SU-DHL-6 (cell line): ENCODE data around the gene NPDC1.

Experiments used
- H2AFZ ChIP-seq: fragments of 200-600 bp; sonication (generic); 2 replicates; pipeline ENCODE4 v1.6.1; 2014; ENCODE audit warnings: low read depth, mild to moderate bottlenecking, moderate library complexity, mixed read lengths, antibody characterized with exemption, low read length; ENCODE audit not compliant: severe bottlenecking
- H3F3A ChIP-seq: fragments of 200-600 bp; shearing (Covaris generic); 2 replicates; pipeline ENCODE4 v1.6.0; 2016; ENCODE audit warnings: antibody characterized with exemption, mild to moderate bottlenecking; ENCODE audit not compliant: insufficient read depth
- H3K27ac ChIP-seq: fragments of 200-600 bp; sonication (generic); 2 replicates; pipeline ENCODE4 v1.5.1; 2016; ENCODE audit warnings: low read depth, mild to moderate bottlenecking, low read length, moderate library complexity, mixed read lengths
- H3K27me3 ChIP-seq: fragments of 200-600 bp; sonication (generic), shearing (Covaris generic); 2 replicates; pipeline ENCODE4 v1.6.0; 2014; ENCODE audit warnings: mild to moderate bottlenecking, low read length
- H3K36me3 ChIP-seq: fragments of 200-600 bp; sonication (generic); 2 replicates; pipeline ENCODE4 v1.6.1; 2014; ENCODE audit warnings: mild to moderate bottlenecking, low read length, mixed read lengths
- H3K4me2 ChIP-seq: fragments of 300-600, 200-600 bp; shearing (Covaris generic), sonication (generic); 2 replicates; pipeline ENCODE4 v1.6.0; 2014; ENCODE audit warnings: low read length, low read depth, mild to moderate bottlenecking; ENCODE audit not compliant: poor library complexity, severe bottlenecking
- H3K4me3 ChIP-seq: fragments of 200-600 bp; sonication (generic); 2 replicates; pipeline ENCODE4 v1.5.1; 2014; ENCODE audit warnings: antibody characterized with exemption, low read length, mild to moderate bottlenecking, mixed read lengths; ENCODE audit not compliant: insufficient read depth, poor library complexity, severe bottlenecking
- H3K79me2 ChIP-seq: fragments of 200-600 bp; sonication (generic); 2 replicates; pipeline ENCODE4 v1.6.1; 2014; ENCODE audit warnings: mild to moderate bottlenecking, low read length, moderate library complexity; ENCODE audit not compliant: insufficient read depth
- H3K9ac ChIP-seq: fragments of 200-600 bp; sonication (generic); 2 replicates; pipeline ENCODE4 v1.7.0; 2014; ENCODE audit warnings: mild to moderate bottlenecking, low read length
- H3K9me2 ChIP-seq: fragments of 200-600 bp; sonication (generic); replicated peaks from 2 replicates; pipeline ENCODE4 v1.6.1; 2014; ENCODE audit warnings: low read length; ENCODE audit not compliant: insufficient read depth
- H3K9me3 ChIP-seq: fragments of 200-600 bp; sonication (generic); 2 replicates; pipeline ENCODE4 v1.6.1; 2014; ENCODE audit warnings: low read length, mixed read lengths; ENCODE audit not compliant: insufficient read depth
- H4K20me1 ChIP-seq: fragments of 200-600 bp; sonication (generic); 2 replicates; pipeline ENCODE4 v1.6.1; 2014; ENCODE audit warnings: low read depth, mild to moderate bottlenecking, antibody characterized with exemption, low read length, moderate library complexity, mixed read lengths
- CTCF ChIP-seq: fragments of 200-600 bp; sonication (generic); IDR thresholded peaks from one replicate; pipeline ENCODE4 v1.5.1; 2017; ENCODE audit warnings: antibody characterized with exemption, mild to moderate bottlenecking, low read length, moderate library complexity; ENCODE audit not compliant: insufficient read depth, poor library complexity, severe bottlenecking
- EZH2phosphoT487 ChIP-seq: fragments of 200-600 bp; sonication (generic), shearing (Covaris generic); conservative IDR thresholded peaks from 2 replicates; pipeline ENCODE4 v1.6.1; 2018; ENCODE audit warnings: mild to moderate bottlenecking, antibody characterized with exemption, low read length, moderate library complexity, mixed read lengths

Gene NPDC1

GRCh38 chr9:137037483-137037882, 8.5 kb downstream of the NPDC1 start:
- H2AFZ ChIP-seq: no peak overlapping the region
- H3K36me3 ChIP-seq: no peaks in the 10 kb centered on the region
- H4K20me1 ChIP-seq: no peaks in the 10 kb centered on the region
- no peaks in the 10 kb centered on the region for H3F3A ChIP-seq
- no peak overlapping the region for H3K4me3 ChIP-seq
- H3K9me3 ChIP-seq: no peaks in the 10 kb centered on the region
- no peaks in the 10 kb centered on the region for H3K79me2 ChIP-seq
- TF ChIP-seq CTCF (no peak), EZH2phosphoT487 (no peak)
- no peak overlapping the region for H3K9ac ChIP-seq
- H3K27ac ChIP-seq: no peak overlapping the region
- H3K27me3 ChIP-seq: no peaks in the 10 kb centered on the region
- H3K4me2 ChIP-seq: no peak overlapping the region
- no peaks in the 10 kb centered on the region for H3K9me2 ChIP-seq

GRCh38 chr9:137037035-137037434, 8.9 kb downstream of the NPDC1 start:
- H3K27ac ChIP-seq: no peak overlapping the region
- TF ChIP-seq EZH2phosphoT487 (no peak), CTCF (no peak)
- H2AFZ ChIP-seq: no peak overlapping the region

GRCh38 chr9:137035937-137036336, 10.0 kb downstream of the NPDC1 start:
- Histone ChIP-seq H3K4me2 (no peak overlapping the region), H3K27ac (no peak overlapping the region), H3K4me3 (no peak overlapping the region), H3K9me3 (no peaks in the 10 kb centered on the region), H3K36me3 (no peaks in the 10 kb centered on the region), H3K9ac (no peak overlapping the region), H3K79me2 (no peaks in the 10 kb centered on the region), H3K9me2 (no peaks in the 10 kb centered on the region), H3F3A (no peaks in the 10 kb centered on the region), H2AFZ (no peak overlapping the region), H4K20me1 (no peaks in the 10 kb centered on the region), H3K27me3 (no peaks in the 10 kb centered on the region)
- TF ChIP-seq CTCF (no peak), EZH2phosphoT487 (no peak)

More at GRCh38 chr9:137037035-137037434, 8.9 kb downstream of the NPDC1 start:
- Histone ChIP-seq H3K4me3 (no peak overlapping the region), H3F3A (no peaks in the 10 kb centered on the region), H3K4me2 (no peak overlapping the region), H3K27me3 (no peaks in the 10 kb centered on the region), H3K9me3 (no peaks in the 10 kb centered on the region), H4K20me1 (no peaks in the 10 kb centered on the region), H3K9ac (no peak overlapping the region), H3K9me2 (no peaks in the 10 kb centered on the region), H3K79me2 (no peaks in the 10 kb centered on the region), H3K36me3 (no peaks in the 10 kb centered on the region)

- Histone ChIP-seq H3F3A (no peaks in the 10 kb centered on the region), H3K9ac (no peak overlapping the region), H3K36me3 (no peaks in the 10 kb centered on the region), H3K4me3 (no peak overlapping the region), H3K27me3 (no peaks in the 10 kb centered on the region), H3K9me3 (no peaks in the 10 kb centered on the region), H3K27ac (no peak overlapping the region), H2AFZ (no peak overlapping the region), H3K79me2 (no peaks in the 10 kb centered on the region), H4K20me1 (no peaks in the 10 kb centered on the region), H3K9me2 (no peaks in the 10 kb centered on the region), H3K4me2 (no peak overlapping the region)
- TF ChIP-seq CTCF (no peak), EZH2phosphoT487 (no peak)
Measured at GRCh38 chr9:137035507-137035834, 10.5 kb downstream of the NPDC1 start.
